Activated T-cell treated with anti-CD3 and anti-CD28 coated beads, Interleukin-2, amount 50 U/mL, for 24 hours (primary cell): Measurements from ENCODE around the gene ORM1.
"Not testable (repeated sequence)": the region's sequence is repeated elsewhere in the genome, so short reads cannot be mapped to it uniquely, and the experiment has no call there.

Experiments used
- DNase-seq: peaks from one replicate; pipeline ENCODE4 v3.0.0-alpha.2; 2020
- H3K27ac Mint-ChIP-seq: 2 replicates; pipeline ENCODE4 v1.8.0; 2020; ENCODE audit warnings: mild to moderate bottlenecking, mixed read lengths
- H3K27me3 Mint-ChIP-seq: 2 replicates; pipeline ENCODE4 v1.8.0; 2020; ENCODE audit warnings: mixed read lengths
- H3K36me3 Mint-ChIP-seq: 2 replicates; pipeline ENCODE4 v1.8.0; 2020; ENCODE audit warnings: low read depth, mixed read lengths
- H3K4me1 Mint-ChIP-seq: 2 replicates; pipeline ENCODE4 v1.8.0; 2020; ENCODE audit warnings: low read depth, mixed read lengths
- H3K4me3 Mint-ChIP-seq: 2 replicates; pipeline ENCODE4 v1.8.0; 2020; ENCODE audit warnings: mild to moderate bottlenecking, moderate library complexity, mixed read lengths
- H3K9me3 Mint-ChIP-seq: 2 replicates; pipeline ENCODE4 v1.8.0; 2020; ENCODE audit warnings: mixed read lengths

Gene ORM1

DNA sequence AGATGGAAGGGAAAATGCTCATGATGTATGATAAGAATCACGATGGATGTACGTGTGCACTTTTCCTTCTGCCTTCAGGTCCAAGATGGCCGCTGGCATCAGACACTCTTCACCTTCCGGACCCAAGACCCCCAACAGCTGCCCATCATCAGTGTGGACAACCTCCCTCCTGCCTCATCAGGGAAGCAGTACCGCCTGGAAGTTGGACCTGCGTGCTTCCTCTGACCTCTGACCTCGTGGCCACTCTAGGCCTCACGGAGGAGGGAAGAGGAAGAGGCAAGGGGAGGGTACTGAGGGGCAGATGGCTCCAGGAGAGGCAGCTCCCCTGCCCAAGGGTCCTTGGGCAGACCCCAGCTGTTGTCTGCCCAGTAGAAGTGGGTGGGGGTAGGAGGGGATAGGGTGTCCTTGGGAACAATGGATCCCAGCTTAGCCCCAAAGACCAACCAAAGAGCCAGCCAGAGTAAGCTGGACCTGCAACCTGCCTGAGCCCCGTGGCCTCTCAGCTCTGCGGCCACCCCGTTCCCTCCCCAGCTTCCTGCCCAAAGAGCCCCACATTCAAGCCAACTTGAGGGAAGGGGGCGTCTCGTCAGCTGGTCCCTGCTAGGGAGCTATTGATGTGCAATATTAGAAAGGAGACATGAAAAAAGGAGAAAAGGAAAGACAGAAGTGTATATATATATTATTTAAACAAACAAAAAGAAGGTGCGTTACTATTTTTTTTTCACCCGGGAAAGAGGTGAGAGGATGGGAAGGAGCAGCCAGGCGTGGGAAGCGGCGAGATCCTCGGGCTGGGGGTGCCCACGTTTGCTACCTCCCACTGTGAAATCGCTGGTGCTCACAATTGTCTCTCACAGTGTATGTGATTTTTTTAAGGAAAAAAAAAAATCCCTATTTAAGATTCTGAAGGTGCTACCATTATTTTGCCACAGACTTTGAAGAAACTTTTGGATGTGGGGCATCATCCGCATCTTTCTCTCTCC lies 12.1 kb upstream of the ORM1 start:
- Mint-ChIP-seq H3K4me3 (no peak overlapping the region), H3K27ac (no peak overlapping the region), H3K9me3 (no peaks in the 10 kb centered on the region), H3K27me3 (no peaks in the 10 kb centered on the region), H3K36me3 (no peaks in the 10 kb centered on the region), H3K4me1 (peaks cover under 1% of the 10 kb centered on the region)
- peak; percentile 13 for DNase-seq

- Mint-ChIP-seq H3K4me1 (no peaks in the 10 kb centered on the region), H3K27ac (no peak overlapping the region), H3K9me3 (no peaks in the 10 kb centered on the region), H3K36me3 (no peaks in the 10 kb centered on the region), H3K27me3 (no peaks in the 10 kb centered on the region), H3K4me3 (no peak overlapping the region)
- DNase-seq, result no peak
Observed at GRCh38 chr9:114311571-114312512, 11.1 kb upstream of the ORM1 start.

- Mint-ChIP-seq H3K4me3 (no peak overlapping the region), H3K27me3 (no peaks in the 10 kb centered on the region), H3K27ac (no peak overlapping the region), H3K4me1 (no peaks in the 10 kb centered on the region), H3K9me3 (no peaks in the 10 kb centered on the region), H3K36me3 (no peaks in the 10 kb centered on the region)
- DNase-seq, result peak; percentile 3
Observed at GRCh38 chr9:114312513-114312875, 10.4 kb upstream of the ORM1 start.

- Mint-ChIP-seq H3K4me1 (peaks cover 1% of the 10 kb centered on the region), H3K4me3 (no peak overlapping the region), H3K9me3 (no peaks in the 10 kb centered on the region), H3K36me3 (no peaks in the 10 kb centered on the region), H3K27me3 (peaks cover 6% of the 10 kb centered on the region), H3K27ac (no peak overlapping the region)
- DNase-seq, result no peak
Observed at GRCh38 chr9:114313186-114313585, 9.7 kb upstream of the ORM1 start.

- Mint-ChIP-seq H3K4me3 (no peak overlapping the region), H3K27me3 (peaks cover 10% of the 10 kb centered on the region), H3K4me1 (peaks cover 1% of the 10 kb centered on the region), H3K9me3 (no peaks in the 10 kb centered on the region), H3K36me3 (no peaks in the 10 kb centered on the region), H3K27ac (no peak overlapping the region)
- peak; percentile 13 for DNase-seq
Observed at GRCh38 chr9:114314256-114314867, 8.5 kb upstream of the ORM1 start.

- no peak overlapping the region for H3K27ac Mint-ChIP-seq
- no peak overlapping the region for H3K4me3 Mint-ChIP-seq
- H3K9me3 Mint-ChIP-seq, result no peaks in the 10 kb centered on the region
- H3K36me3 Mint-ChIP-seq, result no peaks in the 10 kb centered on the region
- H3K27me3 Mint-ChIP-seq, result peaks cover 11% of the 10 kb centered on the region
- H3K4me1 Mint-ChIP-seq, result peaks cover 1% of the 10 kb centered on the region
- DNase-seq, result no peak
Observed at GRCh38 chr9:114314881-114315722, 7.8 kb upstream of the ORM1 start.

GRCh38 chr9:114315723-114316363 lies 7.1 kb upstream of the ORM1 start:
- Mint-ChIP-seq H3K4me1 (peaks cover 1% of the 10 kb centered on the region), H3K27ac (no peak overlapping the region), H3K36me3 (no peaks in the 10 kb centered on the region), H3K27me3 (peaks cover 11% of the 10 kb centered on the region), H3K9me3 (no peaks in the 10 kb centered on the region), H3K4me3 (no peak overlapping the region)
- no peak for DNase-seq

- Mint-ChIP-seq H3K9me3 (no peaks in the 10 kb centered on the region), H3K4me1 (peaks cover 3% of the 10 kb centered on the region), H3K36me3 (no peaks in the 10 kb centered on the region), H3K27me3 (peaks cover 11% of the 10 kb centered on the region), H3K4me3 (no peak overlapping the region), H3K27ac (no peak overlapping the region)
- DNase-seq, result peak; percentile 9
Observed at GRCh38 chr9:114316605-114317230, 6.2 kb upstream of the ORM1 start.

DNA sequence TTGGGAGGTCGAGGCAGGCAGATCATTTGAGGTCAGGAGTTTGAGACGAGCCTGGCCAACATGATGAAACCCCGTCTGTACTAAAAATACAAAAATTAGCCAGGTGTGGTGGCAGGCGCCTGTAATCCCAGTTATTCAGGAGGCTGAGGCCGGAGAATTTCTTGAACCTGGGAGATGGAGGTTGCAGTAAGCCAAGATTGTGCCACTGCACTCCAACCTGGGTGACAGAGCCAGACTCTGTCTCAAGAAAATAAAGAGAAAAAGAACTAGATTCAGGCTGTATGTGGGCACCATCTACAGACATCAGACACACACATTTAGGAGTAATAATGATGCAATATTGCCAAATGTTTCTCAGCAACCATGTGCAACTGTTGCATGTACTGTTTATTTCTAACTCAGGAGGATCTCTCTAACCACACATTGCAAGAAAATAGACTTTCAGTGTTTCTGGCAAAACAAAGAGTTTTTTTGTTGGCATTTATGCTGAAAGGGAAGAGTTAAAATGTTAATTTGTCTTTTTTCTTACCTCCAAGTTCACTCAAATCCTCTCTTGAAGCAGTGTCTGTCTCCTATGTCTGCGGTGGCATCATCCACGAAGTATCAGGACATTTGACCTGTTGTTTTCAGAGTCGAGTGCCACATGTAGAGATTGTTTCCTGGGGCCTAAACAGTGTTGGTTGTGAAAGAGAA lies 5.1 kb upstream of the ORM1 start:
- H3K36me3 Mint-ChIP-seq, result no peaks in the 10 kb centered on the region
- no peaks in the 10 kb centered on the region for H3K9me3 Mint-ChIP-seq
- H3K27ac Mint-ChIP-seq, result peak overlapping the region; percentile 52
- peak; percentile 12 for DNase-seq
- peaks cover 10% of the 10 kb centered on the region for H3K4me1 Mint-ChIP-seq
- H3K4me3 Mint-ChIP-seq, result no peak overlapping the region
- peaks cover 11% of the 10 kb centered on the region for H3K27me3 Mint-ChIP-seq

DNA sequence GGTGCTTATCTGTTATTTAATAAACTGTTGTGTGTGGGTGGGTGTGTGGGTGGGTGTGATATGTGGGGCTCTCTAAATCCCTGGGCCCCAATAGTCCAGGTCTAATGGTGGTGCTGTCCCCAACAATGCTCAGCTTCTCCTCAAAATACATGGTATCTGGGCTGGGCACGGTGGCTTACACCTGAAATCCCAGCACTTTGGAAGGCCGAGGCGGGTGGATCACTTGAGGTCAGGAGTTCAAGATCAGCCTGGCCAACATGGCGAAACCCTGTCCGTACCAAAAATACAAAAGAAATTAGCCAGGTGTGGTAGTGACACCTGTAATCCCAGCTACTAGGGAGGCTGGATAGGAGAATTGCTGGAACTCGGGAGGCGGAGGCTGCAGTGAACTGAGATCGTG lies 4.5 kb upstream of the ORM1 start:
- peak; percentile 3 for DNase-seq
- Mint-ChIP-seq H3K4me3 (no peak overlapping the region), H3K36me3 (no peaks in the 10 kb centered on the region)

DNA sequence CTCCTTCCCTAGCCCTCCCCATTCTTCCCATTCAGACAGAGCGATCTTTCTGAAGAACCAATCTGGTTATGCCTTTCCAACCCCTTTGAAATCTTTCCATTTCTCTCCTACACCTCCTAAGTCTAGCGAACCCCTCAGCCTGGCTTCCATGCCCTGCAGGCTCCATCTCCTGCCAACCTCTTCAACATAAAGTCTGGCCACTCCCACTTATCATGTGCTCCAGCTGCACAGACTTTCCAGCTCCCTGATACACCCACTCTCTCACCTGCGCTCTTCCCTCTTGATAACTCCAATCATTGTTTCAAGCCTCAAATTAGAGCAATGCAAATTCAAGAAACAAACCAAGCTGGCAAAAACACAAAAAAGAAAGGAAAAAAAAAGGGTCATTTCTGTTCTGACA lies 3.8 kb upstream of the ORM1 start:
- no peaks in the 10 kb centered on the region for H3K9me3 Mint-ChIP-seq
- H3K27ac Mint-ChIP-seq, result no peak overlapping the region
- peaks cover 10% of the 10 kb centered on the region for H3K4me1 Mint-ChIP-seq

More for the DNA sequence above, 4.5 kb upstream of the ORM1 start:
- Mint-ChIP-seq H3K27ac (no peak overlapping the region), H3K27me3 (peaks cover 11% of the 10 kb centered on the region), H3K4me1 (peaks cover 10% of the 10 kb centered on the region), H3K9me3 (no peaks in the 10 kb centered on the region)

GRCh38 chr9:114320710-114321109 lies 2.2 kb upstream of the ORM1 start:
- not testable (repeated sequence) for H3K27ac Mint-ChIP-seq, H3K9me3 Mint-ChIP-seq, H3K4me3 Mint-ChIP-seq, H3K36me3 Mint-ChIP-seq
- DNase-seq, result peak; percentile 15
- peaks cover 10% of the 10 kb centered on the region for H3K4me1 Mint-ChIP-seq
- peaks cover 11% of the 10 kb centered on the region for H3K27me3 Mint-ChIP-seq

More for the DNA sequence above, 3.8 kb upstream of the ORM1 start:
- peak; percentile 2 for DNase-seq
- no peaks in the 10 kb centered on the region for H3K36me3 Mint-ChIP-seq
- H3K27me3 Mint-ChIP-seq, result peaks cover 11% of the 10 kb centered on the region
- no peak overlapping the region for H3K4me3 Mint-ChIP-seq
